A673 (cell line): ENCODE measurements around the gene IGSF21. TPM values are rescaled to one million over a fixed set of nuclear protein-coding genes. Genes with fewer than 3 reads are reported as not detected.

Source experiments
- BruUV-seq: library from RNA; stranded (reverse); fragments of 400-500 nt; replicated peaks from 2 replicates; lab custom pipeline; 2021; lab: Mats Ljungman, UMichigan
- CTCF ChIA-PET: fragments of 300-600 bp; sonication (Branson Sonifier 250); formaldehyde crosslinking; loops from one replicate; lab custom pipeline; 2022; ENCODE audit warnings: antibody characterized with exemption; lab: Charles Lee
- POLR2A ChIA-PET: fragments of 300-600 bp; sonication (Branson Sonifier 250); formaldehyde crosslinking; loops from one replicate; lab custom pipeline; 2022; ENCODE audit warnings: antibody characterized with exemption; ENCODE audit not compliant: low non-redundant PET; lab: Charles Lee
- DNase-seq: peaks from one replicate; pipeline ENCODE4 v3.0.0-alpha.2; 2015; ENCODE audit warnings: low spot score
- H3K27ac ChIP-seq: fragments of 200-600 bp; sonication (generic); 2 replicates; pipeline ENCODE4 v1.5.1; 2016; ENCODE audit warnings: mixed run types, low read depth, mild to moderate bottlenecking, mixed read lengths, antibody characterized with exemption, low read length; ENCODE audit not compliant: poor library complexity, severe bottlenecking
- H3K27me3 ChIP-seq: fragments of 200-600 bp; sonication (generic); replicated peaks from 2 replicates; pipeline ENCODE4 v1.6.1; 2017; ENCODE audit warnings: mixed run types, low read depth, mild to moderate bottlenecking, mixed read lengths, antibody characterized with exemption, low read length; ENCODE audit not compliant: insufficient read depth, poor library complexity
- H3K36me3 ChIP-seq: fragments of 200-600 bp; sonication (generic); 2 replicates; pipeline ENCODE4 v1.6.1; 2016; ENCODE audit warnings: mixed run types, mild to moderate bottlenecking, mixed read lengths, antibody characterized with exemption, low read length; ENCODE audit not compliant: insufficient read depth, poor library complexity, severe bottlenecking
- H3K4me1 ChIP-seq: fragments of 200-600 bp; sonication (generic); 2 replicates; pipeline ENCODE4 v1.6.1; 2017; ENCODE audit warnings: mixed run types, mild to moderate bottlenecking, mixed read lengths, antibody characterized with exemption, low read length; ENCODE audit not compliant: insufficient read depth, poor library complexity, severe bottlenecking
- H3K4me3 ChIP-seq: fragments of 200-600 bp; sonication (generic); 2 replicates; pipeline ENCODE4 v1.5.1; 2016; ENCODE audit warnings: low read depth, mixed run types, mild to moderate bottlenecking, mixed read lengths, low read length; ENCODE audit not compliant: poor library complexity, severe bottlenecking
- H3K9me3 ChIP-seq: fragments of 200-600 bp; sonication (generic); 2 replicates; pipeline ENCODE4 v1.6.1; 2016; ENCODE audit warnings: mixed run types, low read depth, mild to moderate bottlenecking, mixed read lengths, antibody characterized with exemption, low read length; ENCODE audit not compliant: poor library complexity, severe bottlenecking
- CTCF ChIP-seq: fragments of 300-800, 200-600 bp; sonication (generic); conservative IDR thresholded peaks from 2 replicates; pipeline ENCODE4 v1.5.1; 2017; ENCODE audit warnings: low read depth, mild to moderate bottlenecking, antibody characterized with exemption, low read length, moderate library complexity, mixed read lengths
- EZH2 ChIP-seq: fragments of 200-600 bp; sonication (generic); IDR thresholded peaks from 2 replicates; pipeline ENCODE4 v1.6.1; 2017; ENCODE audit warnings: borderline replicate concordance, low read depth, mild to moderate bottlenecking, mixed read lengths, antibody characterized with exemption, low read length; ENCODE audit not compliant: poor library complexity, severe bottlenecking
- intact Hi-C: fragments of 100-400 bp; cut with micrococcal nuclease; formaldehyde crosslinking; loops from one replicate; pipeline ENCODE4 v1.10.0; 2022; ENCODE audit not compliant: unreplicated experiment
- total RNA-seq: library from RNA; stranded (reverse); gene quantifications from 2 replicates; pipeline ENCODE4 v1.2.3, GENCODE V29; 2021

The IGSF21 gene
- total RNA-seq, 1 experiment from 2014 or later = 3.2 TPM

GRCh38 chr1:18326211-18326897, 218.8 kb downstream of the IGSF21 start:
- TF ChIP-seq EZH2 = no peak
- no peak for TF ChIP-seq CTCF
- Histone ChIP-seq H3K27ac (no peak overlapping the region), H3K27me3 (no peaks in the 10 kb centered on the region), H3K36me3 (no peaks in the 10 kb centered on the region), H3K9me3 (no peaks in the 10 kb centered on the region), H3K4me3 (no peak overlapping the region), H3K4me1 (peaks cover 29% of the 10 kb centered on the region)
- ChIA-PET CTCF (interaction anchor here (1.0 kb wide), 1 partner anchor 92 kb away, joined by 19 read pairs; no protein-coding TSS in a partner anchor), POLR2A (no interaction called here)
- BruUV-seq = no TSS peak
- no peak for DNase-seq
- intact Hi-C loops = no loop called here

- TF ChIP-seq EZH2 (no peak), CTCF (no peak)
- Histone ChIP-seq H3K27me3 (no peaks in the 10 kb centered on the region), H3K9me3 (no peaks in the 10 kb centered on the region), H3K27ac (peak overlapping the region; percentile 64), H3K4me3 (no peak overlapping the region), H3K36me3 (no peaks in the 10 kb centered on the region), H3K4me1 (peaks cover 29% of the 10 kb centered on the region)
- ChIA-PET POLR2A (no interaction called here), CTCF (no interaction called here)
- no peak for DNase-seq
- intact Hi-C loops = no loop called here
- no TSS peak for BruUV-seq
Observed at GRCh38 chr1:18327650-18328049, 220.1 kb downstream of the IGSF21 start.

- DNase-seq = peak; percentile 40
- Histone ChIP-seq H3K27me3 (no peaks in the 10 kb centered on the region), H3K4me1 (peaks cover 29% of the 10 kb centered on the region), H3K36me3 (no peaks in the 10 kb centered on the region), H3K27ac (peak overlapping the region; percentile 64), H3K4me3 (no peak overlapping the region), H3K9me3 (no peaks in the 10 kb centered on the region)
- ChIA-PET POLR2A (no interaction called here), CTCF (no interaction called here)
- intact Hi-C loops = no loop called here
- no TSS peak for BruUV-seq
- TF ChIP-seq CTCF (no peak), EZH2 (no peak)
Observed at GRCh38 chr1:18328803-18329202, 221.2 kb downstream of the IGSF21 start.
